ENCODE results near the gene KDM4C.

- TF ChIP-seq POLR2AphosphoS5 (IDR thresholded peaks at IDR 0.05) = no peak
- no peak for TF ChIP-seq CTCF (IDR thresholded peaks at IDR 0.05)
- no peak for TF ChIP-seq POLR2A (IDR thresholded peaks at IDR 0.05; ENCODE audit: low read depth)
- no peak for TF ChIP-seq EP300 (IDR thresholded peaks at IDR 0.05)
Observed at GRCh38 chr9:7129391-7129790, 371.6 kb downstream of the KDM4C start.
